Right lung (tissue), 5 donors: ENCODE results near the gene L3MBTL4. TPM values are rescaled to one million over a fixed set of nuclear protein-coding genes. Genes with fewer than 3 reads are reported as not detected.
A peak's percentile ranks its signal among the peaks of the same experiment; 100 is the strongest.

Source experiments
- DNase-seq, 2 donors: peaks; one replicate each; pipeline ENCODE4 v3.0.0-alpha.2; 2013
- polyA plus RNA-seq, 5 donors: library from polyadenylated mRNA; unstranded; fragments of 120-200 nt; gene quantifications; one replicate each; pipeline versions ENCODE4 v1.2.1 to v1.2.3, GENCODE V29; 2013; ENCODE audit warnings: inconsistent platforms in 1 of 5, low replicate concordance in 1 of 5; ENCODE audit not compliant: insufficient read length in 5 of 5, insufficient read depth in 1 of 5

Gene L3MBTL4
- polyA plus RNA-seq, 5 donors: 5.2 to 7.3 (median 6.0) TPM

DNA sequence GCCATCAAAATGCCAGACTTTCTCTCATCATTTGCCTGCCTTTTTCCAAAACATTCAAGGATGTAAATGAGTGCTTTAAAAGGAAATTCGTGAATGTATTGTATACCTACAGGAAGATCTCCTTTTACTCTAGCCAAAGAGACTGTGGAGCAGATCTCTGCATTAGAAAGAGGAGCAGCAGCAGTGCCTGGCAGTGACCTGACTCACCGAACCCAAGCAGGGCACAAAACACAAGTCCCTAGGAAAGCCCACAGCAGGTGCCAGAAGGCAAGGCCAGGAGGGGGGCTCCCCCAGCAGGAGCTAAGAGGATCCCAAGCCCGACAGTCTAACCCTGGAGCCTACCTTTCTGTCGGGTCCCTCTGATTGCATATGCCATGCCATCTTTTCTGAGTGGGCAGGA is 47.9 kb downstream of the L3MBTL4 start:
- DNase-seq: no peak

DNA sequence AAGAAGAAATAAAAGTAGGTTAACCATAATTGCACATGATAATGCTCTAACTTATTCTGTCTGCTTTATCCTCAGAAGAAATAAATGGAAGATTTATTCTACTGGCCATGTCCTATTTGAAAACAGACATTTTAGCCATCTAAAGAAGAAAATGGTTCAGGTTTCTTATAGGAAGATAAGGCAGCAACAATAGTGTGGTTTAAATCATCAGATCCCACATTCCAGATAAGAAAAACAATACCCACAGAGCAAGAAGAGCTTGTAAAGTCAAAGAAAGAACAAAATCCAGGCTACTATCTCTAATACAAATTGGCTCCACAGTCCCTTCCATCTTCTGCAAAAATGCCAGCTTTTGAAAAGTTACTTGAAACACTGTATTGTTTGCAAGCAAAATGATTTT is 49.3 kb downstream of the L3MBTL4 start:
- DNase-seq: no peak

DNA sequence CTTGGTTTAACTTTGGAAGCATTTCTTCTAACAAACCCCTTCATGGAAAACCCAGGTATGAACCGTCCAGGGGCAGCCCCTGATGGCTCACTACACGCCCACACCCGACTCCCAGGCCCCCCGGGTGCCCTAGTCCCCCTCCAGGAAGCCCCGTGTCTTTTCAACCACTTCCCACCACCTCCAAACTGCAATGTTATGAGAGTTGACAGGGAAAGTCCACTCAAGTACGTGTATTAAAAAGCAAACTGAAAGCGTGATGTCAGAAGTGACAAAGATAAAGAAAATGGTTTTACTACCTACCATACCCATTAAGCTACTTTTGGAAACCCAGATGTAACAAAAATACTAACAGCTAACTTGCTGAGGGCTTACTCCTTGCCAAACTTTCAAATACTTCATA is 51.5 kb downstream of the L3MBTL4 start:
- no peak for DNase-seq

DNA sequence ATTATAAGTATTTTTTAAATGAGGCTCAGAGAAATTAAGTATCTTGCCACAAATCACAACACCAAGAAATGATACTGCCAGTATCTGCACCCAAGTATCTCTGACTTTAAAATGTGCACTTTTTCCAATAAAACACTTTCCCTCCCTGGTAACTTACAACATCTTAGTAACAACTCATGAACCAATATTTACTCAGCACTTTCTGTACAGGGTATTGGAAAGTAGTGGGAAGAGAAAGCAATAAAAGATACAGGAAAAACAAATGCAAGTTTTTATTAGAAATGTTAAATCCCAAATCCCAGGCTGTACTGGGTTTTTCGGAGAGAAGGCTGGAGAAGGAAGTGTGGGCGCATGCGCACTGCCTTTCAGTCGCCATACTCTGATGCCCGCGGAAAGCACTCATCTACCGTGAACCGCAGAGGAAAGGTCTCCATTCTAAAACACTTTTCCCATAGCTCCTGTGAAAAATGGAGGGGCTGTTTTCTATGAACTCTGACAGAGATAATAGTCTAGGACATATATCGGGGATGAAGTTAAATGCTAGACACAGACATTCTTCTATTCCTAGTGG is 52.1 kb downstream of the L3MBTL4 start:
- no peak for DNase-seq

DNA sequence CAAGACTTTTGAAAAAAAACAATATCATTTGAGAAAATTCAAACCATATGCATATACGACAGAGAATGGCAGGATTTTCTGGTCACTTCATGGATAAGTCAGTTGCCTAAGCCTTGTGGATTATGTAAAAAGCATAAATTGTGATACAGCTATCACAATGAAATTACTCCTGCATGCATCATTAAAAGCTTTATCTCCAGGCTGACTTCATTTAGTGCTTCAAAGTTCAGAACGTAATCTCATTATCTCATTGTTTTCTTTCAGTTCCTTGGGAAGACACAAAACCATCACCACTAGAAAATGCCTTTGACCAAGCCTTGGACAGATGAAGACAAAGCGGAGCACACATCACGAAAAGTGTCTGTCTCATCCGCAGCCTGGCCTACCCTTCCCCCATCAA is 57.0 kb downstream of the L3MBTL4 start:
- DNase-seq: no peak

DNA sequence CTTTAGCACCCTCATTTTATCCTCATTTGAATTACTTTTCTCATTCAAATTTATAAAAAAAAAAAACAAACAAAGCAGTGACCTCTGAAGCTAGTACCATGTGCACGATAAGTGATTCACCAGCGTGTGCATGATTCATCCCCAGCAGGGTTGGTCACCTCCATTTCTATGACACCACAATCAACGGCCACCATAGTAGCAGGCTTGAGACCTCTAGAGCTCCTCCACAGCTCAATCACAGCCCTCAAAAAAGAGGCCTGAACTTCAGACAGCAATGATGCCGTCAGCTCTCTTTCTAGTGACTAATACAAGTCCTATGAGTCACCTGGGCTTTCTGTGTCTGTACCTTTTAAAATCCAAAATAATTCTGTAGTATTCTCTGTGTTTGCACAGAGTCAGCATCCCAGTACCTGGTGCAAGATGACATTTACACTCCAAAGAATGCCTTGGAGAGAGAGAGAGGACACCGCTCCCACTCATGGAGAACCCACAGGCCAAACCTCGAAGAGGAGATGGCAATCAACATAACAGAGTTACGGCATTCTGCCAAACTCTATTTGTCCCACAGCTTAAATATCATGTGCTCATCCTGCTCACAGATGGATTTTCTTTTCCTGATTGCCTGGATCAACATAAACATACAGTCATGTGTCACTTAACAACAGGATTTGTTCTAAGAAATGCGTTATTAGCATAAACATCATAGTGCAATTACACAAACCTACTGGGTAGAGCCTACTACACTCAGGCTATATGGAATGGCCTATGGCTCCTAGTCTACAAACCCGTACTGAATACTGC is 58.7 kb downstream of the L3MBTL4 start:
- DNase-seq: no peak

DNA sequence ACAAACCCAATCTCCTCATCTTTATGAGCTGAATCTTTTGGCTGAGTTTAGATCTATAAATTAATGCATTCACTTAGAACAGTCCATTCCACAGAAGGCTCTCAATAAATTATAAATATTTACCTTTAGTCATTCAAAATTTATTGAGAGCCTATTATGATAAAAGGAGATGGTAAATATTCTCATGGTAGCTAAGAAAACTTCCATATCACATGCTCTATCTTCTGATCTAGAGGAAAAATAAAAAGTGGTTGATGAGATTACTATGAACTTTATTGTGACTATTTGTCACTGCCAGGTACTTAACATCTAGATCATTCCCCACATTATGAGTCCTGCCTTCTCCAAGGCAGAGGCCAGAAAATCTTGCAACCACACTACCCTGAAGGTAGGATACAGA is 62.4 kb downstream of the L3MBTL4 start:
- no peak for DNase-seq

DNA sequence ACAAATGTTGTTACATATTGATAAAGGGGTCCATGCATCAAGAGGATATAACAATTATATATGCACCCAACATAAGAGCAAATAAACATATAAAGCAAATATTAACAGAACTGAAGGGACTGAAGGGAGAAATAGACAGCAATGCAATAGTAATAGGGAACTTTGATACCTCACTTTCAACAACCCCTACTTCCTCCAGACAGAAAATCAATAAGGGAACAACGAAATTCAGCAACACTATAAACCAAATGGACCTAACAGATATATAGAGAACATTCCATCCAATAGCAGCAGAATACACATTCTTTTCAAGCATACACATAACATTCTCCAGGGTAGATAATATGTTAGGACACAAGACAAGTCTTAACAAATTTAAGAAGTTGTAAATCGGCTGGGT is 71.7 kb downstream of the L3MBTL4 start:
- no peak for DNase-seq

DNA sequence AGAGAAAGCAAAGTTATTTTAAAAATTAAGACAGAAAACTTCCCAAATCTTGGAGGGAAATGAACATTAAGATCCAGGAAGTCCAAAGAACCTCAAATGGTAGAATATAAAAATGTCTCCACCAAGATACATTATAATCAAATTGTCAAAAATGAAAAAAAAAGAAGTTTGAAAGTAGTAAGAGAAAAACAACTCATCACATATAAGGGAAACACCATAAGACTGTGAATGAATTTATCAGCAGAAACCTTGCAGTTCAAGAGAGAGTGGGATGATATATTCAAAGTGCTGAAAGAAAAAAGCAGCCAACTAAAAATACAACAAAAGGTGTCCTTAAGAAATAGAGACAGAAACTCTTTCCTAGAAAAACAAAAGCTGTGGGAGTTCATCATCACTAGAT is 73.0 kb downstream of the L3MBTL4 start:
- DNase-seq: no peak

DNA sequence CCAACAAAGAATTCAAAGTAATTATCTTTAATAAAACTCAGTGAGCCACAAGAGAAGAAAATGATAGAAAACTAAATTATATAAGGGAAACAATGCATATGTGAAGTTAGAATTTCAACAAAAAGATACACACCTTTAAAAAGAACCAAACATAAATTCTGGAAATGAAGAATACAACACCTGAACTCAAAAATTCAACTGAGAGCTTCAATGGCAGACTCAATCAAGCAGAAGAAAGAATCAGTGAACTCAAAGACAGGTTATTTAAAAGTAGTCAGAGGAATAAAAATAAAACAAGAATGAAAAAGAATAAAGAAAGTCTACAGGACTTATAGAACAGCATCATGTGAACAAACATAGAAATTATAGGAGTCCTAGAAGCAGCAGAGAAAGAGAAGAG is 73.4 kb downstream of the L3MBTL4 start:
- no peak for DNase-seq

DNA sequence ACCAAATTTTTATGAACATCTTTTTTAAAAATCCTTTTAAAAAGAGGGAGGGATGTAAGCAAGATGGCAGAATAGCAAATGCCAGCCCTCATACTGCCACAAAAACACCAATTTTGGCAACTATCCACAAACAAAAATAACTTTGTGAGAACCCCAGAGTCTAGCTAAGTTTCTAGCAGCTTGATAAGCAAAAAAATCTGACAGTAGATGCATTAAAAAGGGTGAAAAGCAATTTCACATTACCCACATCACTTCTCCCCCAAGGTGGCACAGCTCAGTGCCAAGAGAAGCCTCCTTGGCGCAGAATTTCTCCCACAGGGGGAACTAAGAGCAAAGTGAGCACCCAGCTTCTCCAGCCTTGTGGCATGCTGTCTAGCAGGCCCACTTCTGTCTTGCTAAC is 74.6 kb downstream of the L3MBTL4 start:
- no peak for DNase-seq

DNA sequence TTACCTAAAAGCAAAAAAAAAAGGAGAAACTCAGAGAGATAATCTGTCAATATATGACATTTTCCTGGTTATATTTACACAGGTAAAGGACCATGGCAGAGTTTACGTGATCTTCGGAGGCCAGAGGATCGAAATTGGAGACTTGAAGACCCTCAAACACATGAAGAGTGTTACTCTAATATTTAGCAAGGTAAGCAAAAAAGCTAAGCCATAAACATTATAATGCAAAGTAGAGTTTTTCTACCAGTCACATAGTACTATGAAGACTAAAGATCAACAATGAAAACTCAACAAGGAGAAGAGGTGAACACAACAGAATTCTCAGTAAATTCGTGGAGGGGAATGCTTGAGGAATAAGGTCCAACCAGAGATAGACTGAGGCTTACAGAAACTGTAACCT is 78.5 kb downstream of the L3MBTL4 start:
- no peak for DNase-seq

DNA sequence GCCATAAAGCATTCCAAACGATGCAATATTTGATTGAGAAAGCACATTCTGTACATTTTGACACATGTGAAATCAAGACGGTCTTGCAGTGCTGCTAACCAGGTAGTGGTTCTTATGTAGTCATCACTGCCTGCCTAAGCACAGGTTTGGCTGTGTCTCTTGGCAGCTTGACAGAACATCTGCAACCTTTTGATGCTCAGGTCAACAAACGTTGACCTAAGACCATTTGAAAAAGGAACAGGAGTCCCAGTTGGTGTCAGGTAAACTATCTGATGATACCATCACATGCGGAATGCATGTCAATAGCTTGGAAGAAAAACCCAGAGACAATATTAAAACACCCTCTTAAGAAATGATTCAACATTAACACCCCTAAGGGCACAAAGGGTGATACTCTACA is 80.7 kb downstream of the L3MBTL4 start:
- DNase-seq: no peak

DNA sequence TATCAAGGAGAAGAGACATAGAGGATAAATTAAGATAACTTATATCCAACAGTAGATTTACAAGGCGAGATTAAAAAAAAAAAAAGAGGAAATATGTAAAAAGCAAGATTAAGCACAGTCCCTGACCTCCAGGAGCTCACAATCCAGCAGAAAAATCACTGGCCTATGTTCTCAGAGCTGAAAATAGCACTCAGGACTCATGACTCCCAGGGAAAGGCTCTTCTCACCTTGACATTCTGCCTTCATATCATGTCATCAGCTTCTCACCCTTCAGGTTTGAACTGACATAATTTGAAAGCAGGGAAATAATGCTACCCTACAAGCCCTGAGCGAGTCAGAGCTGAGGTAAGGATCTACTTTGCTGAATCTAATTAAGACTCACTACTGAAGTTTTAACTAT is 82.8 kb downstream of the L3MBTL4 start:
- no peak for DNase-seq

DNA sequence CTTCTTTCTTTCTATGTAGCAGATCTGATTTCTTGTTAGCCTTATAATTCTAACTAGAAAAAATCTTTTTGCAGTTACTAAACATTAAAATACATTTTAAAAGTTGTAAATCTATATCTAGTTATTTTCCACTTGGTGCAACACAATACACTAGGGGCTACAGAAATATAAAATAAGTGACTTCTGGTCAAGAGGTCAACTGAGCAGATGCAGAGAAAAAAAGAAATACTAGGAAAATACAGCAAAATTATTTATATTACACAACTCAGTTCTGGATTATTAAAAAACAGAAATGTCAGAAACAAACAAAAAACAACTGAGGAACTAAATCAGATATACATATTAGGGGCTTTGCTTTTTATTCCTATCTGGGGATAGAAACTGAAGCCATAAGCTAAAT is 83.9 kb downstream of the L3MBTL4 start:
- no peak for DNase-seq

DNA sequence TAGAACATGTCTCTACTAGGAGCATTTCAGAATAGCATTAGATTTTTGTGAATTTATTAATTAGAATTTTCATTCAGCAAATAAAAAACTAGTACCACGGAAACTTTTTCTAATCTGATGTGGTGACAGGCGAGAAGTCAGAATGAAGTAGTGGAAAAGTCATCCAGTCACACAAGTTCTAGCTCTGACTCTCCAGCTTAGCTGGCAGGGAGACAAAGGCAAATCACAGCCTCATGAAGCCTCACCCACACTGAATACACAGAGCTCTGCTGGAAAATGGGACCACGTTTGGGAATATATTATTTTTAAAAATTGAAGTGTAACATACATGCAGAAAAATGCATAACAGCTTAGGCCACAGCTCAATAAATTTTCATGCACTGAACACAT is 86.1 kb downstream of the L3MBTL4 start:
- peak; percentile 24 to 29 for DNase-seq

DNA sequence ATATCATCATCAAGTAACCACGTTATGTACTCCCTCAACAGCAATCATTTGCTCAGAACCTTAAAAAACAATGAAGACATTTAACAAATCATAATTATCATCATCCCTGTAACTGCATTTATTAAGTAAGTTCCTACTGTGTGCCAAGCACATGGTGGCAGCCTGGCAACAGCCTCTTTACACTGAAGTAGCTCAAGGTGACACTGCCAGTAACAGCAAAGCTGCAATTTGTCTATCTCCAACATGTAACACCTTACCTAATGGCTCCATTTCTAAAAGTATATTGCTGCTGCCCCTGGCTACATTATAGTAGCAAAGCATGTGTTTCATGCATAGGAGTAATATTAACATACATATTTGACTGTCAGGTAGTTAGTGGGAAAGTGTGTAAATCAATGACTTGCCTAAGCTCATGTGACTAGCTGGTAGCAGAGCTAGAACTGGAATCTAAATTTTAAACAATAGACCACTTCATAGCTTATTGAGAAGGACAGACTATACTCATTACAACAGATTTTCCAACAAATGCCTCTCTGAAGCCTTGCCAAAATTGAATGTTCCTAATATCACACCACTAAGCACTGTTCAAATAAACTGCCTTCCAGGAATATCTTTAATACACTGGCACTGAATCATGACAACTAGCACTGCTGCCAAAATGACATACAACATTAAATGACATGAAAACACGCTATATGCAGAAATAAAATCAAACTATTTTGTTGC is 86.7 kb downstream of the L3MBTL4 start:
- peak; percentile 34 to 39 for DNase-seq

DNA sequence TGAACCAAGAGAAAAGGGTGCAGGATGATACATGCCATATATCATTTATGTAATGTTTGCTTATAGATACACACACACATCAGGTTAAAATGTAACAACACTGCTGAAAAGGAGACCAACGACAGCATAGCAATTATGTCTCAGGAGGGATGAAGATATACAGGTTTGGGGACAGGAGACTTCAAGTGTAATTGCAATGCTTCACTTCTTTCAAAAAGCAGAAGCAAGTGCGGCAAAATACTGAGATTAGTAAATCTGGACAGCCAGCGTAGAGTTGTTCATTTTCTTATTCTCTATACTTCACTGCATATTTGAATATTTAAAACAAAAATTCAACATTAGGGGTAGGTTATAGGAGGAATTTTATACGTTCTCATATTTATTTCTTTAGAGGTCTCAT is 87.2 kb downstream of the L3MBTL4 start:
- no peak for DNase-seq

DNA sequence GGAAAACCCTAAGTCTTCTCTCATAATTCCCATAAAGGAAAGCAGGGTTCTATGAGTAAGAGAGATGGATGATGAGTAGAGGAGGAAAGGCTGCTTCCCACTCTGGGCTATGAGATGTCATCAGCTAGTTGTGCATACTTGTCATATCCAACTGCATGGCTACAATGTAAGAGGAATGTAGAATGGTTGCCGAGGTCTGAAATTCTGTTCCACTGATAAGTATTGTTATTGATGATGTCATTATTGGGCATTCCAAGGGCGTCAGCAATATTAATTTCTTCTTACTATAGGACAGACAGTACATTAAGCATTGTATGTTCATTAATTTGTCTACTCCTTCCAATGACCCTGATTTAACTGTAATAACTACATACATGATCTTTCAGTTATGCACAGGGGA is 88.1 kb downstream of the L3MBTL4 start:
- no peak for DNase-seq

DNA sequence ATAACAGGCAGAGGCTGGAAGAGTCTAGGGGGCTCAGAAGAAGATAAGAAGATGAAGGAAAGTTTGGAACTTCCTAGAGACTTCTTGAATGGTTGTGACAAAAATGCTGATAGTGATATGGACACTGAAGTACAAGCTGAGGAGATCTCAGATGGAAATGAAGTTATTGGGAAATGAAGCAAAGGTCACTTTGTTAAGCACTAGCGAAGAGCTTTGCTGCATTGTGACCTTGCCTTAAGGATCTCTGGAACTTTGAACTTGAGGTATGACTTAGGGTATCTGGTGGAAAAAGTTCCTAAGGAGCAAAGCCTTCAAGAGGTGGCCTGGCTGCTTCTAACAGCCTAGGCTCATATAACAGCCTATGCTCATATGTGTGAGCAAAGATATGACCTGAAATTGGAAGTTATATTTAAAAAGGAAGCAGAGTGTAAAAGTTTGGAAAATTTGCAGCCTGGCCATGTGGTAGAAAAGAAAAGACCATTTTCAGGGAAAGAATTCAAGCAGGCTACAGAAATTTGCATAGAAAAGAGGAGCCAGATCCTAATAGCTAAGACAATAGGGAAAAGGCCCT is 91.3 kb downstream of the L3MBTL4 start:
- DNase-seq: no peak

DNA sequence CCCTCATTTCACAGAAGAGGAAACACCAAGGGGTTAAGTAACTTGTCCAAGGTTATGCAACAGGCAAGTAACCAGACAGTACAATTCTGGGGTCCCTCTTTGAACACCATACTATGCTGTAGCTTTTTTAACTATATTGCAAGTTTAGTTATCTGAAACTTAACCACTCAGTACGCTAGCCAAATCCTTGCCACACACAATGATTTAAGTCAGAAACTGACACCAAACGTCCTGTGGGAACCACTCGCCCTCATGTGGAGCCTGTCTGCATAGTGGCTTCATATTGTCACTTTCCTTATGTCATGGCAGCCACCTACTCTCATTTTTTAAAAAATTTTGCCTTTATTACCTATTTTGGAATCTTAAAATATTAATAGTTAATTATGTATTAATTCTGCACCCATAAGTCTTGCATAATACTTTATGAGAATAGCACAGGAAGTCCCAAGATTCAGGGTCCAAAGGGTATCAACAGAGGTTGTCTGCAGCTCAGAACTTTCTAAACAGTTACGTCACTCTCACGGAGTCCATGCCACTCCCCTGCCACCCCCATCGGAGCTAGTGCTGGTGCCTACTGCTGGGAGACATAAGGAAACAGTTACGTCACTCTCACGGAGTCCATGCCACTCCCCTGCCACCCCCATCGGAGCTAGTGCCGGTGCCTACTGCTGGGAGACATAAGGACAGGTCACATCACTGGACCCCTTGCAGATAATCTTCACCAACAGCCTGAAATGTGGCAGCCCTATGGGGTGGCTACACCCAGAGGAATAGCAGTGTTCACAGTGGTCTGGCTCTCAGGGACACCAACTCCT is 99.0 kb downstream of the L3MBTL4 start:
- DNase-seq: no peak

DNA sequence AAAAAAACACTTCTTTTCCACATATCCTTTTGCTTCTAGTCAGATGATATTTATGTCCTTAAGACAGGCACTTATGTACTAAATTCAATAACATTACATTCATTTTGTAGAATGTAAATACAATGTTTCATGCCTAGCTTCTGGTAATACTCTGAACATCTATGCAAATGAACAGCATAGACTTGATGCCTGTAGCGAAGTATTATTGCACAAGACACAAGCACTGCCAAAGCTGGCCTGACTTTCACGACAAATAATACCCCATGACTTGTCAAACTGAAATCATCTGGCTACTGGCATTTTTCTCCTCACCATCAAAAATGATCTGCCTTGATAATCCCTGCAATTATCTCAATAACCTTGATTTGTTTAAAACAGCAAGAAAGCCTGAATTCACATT is 101.3 kb downstream of the L3MBTL4 start:
- peak; percentile 29 to 48 for DNase-seq
